Astrocyte (in vitro differentiated cells and primary cell): ENCODE results near the gene FBLN2. TPM values are rescaled to one million over a fixed set of nuclear protein-coding genes. Genes with fewer than 3 reads are reported as not detected.

Source experiments
- DNase-seq: peaks from one replicate; pipeline ENCODE4 v3.0.0-alpha.2; 2010; ENCODE audit warnings: low read depth
- FAIRE-seq: peaks from 2 replicates; lab custom pipeline; 2011; peaks lifted over from hg19 to GRCh38; lab: Jason Lieb, UNC
- H2AFZ ChIP-seq: 2 replicates; pipeline ENCODE4 v1.6.0; 2012; ENCODE audit warnings: low read depth, low read length, inconsistent platforms
- H3K27ac ChIP-seq: 2 replicates; pipeline ENCODE4 v1.5.1; 2011; ENCODE audit warnings: low read depth, low read length, inconsistent platforms
- H3K27me3 ChIP-seq: 2 replicates; pipeline ENCODE4 v1.6.0; 2011; ENCODE audit warnings: low read length, inconsistent platforms; ENCODE audit not compliant: insufficient read depth
- H3K36me3 ChIP-seq: 2 replicates; pipeline ENCODE4 v1.5.1; 2011; ENCODE audit warnings: low read length, inconsistent platforms; ENCODE audit not compliant: insufficient read depth
- H3K4me1 ChIP-seq: 2 replicates; pipeline ENCODE4 v1.5.1; 2011; ENCODE audit warnings: low read length, inconsistent platforms; ENCODE audit not compliant: insufficient read depth
- H3K4me2 ChIP-seq: 2 replicates; pipeline ENCODE4 v1.6.0; 2012; ENCODE audit warnings: low read length, inconsistent platforms
- H3K4me3 ChIP-seq: 2 replicates; pipeline ENCODE4 v1.5.1; 2011; ENCODE audit warnings: low read depth, mild to moderate bottlenecking, low read length, inconsistent platforms; ENCODE audit not compliant: insufficient read depth
- H3K79me2 ChIP-seq: 2 replicates; pipeline ENCODE4 v1.6.0; 2012; ENCODE audit warnings: mild to moderate bottlenecking, low read length, inconsistent platforms; ENCODE audit not compliant: insufficient read depth
- H3K9ac ChIP-seq: 2 replicates; pipeline ENCODE4 v1.6.0; 2012; ENCODE audit warnings: mild to moderate bottlenecking, low read length, inconsistent platforms
- H3K9me3 ChIP-seq: 2 replicates; pipeline ENCODE4 v1.5.1; 2012; ENCODE audit warnings: low read depth, mild to moderate bottlenecking, low read length, inconsistent platforms; ENCODE audit not compliant: insufficient read depth
- H4K20me1 ChIP-seq: 2 replicates; pipeline ENCODE4 v1.6.0; 2012; ENCODE audit warnings: low read length, inconsistent platforms; ENCODE audit not compliant: insufficient read depth
- H3K27ac Mint-ChIP-seq: one replicate; pipeline ENCODE4 v1.8.0; 2021; ENCODE audit warnings: mild to moderate bottlenecking, mixed read lengths; ENCODE audit not compliant: unreplicated experiment
- H3K27me3 Mint-ChIP-seq: one replicate; pipeline ENCODE4 v1.8.0; 2021; ENCODE audit warnings: low read depth, mixed read lengths; ENCODE audit not compliant: unreplicated experiment
- H3K36me3 Mint-ChIP-seq: one replicate; pipeline ENCODE4 v1.8.0; 2021; ENCODE audit warnings: low read depth, mixed read lengths; ENCODE audit not compliant: unreplicated experiment
- H3K4me1 Mint-ChIP-seq: one replicate; pipeline ENCODE4 v1.8.0; 2021; ENCODE audit warnings: low read depth, mixed read lengths; ENCODE audit not compliant: unreplicated experiment
- H3K4me3 Mint-ChIP-seq: one replicate; pipeline ENCODE4 v1.8.0; 2021; ENCODE audit warnings: mild to moderate bottlenecking, moderate library complexity, mixed read lengths; ENCODE audit not compliant: unreplicated experiment
- H3K9me3 Mint-ChIP-seq: one replicate; pipeline ENCODE4 v1.8.0; 2021; ENCODE audit warnings: mild to moderate bottlenecking, mixed read lengths; ENCODE audit not compliant: unreplicated experiment
- EZH2 ChIP-seq: IDR thresholded peaks from 2 replicates; pipeline ENCODE4 v1.6.1; 2012; ENCODE audit warnings: mild to moderate bottlenecking, low read length, inconsistent platforms; ENCODE audit not compliant: insufficient read depth
- total RNA-seq: library from RNA; stranded (reverse); gene quantifications from 2 replicates; pipeline ENCODE4 v1.2.1, GENCODE V29; 2021
- TF ChIP-seq, protein P1 (sequence below): IDR thresholded peaks from 2 replicates; pipeline ENCODE4 v1.5.1; 2011; ENCODE audit warnings: low read depth, mild to moderate bottlenecking, inconsistent platforms, low read length, moderate library complexity; ENCODE audit not compliant: insufficient read depth

FBLN2 gene
- total RNA-seq, 1 donor from 2014 or later = 36.6 TPM

DNA sequence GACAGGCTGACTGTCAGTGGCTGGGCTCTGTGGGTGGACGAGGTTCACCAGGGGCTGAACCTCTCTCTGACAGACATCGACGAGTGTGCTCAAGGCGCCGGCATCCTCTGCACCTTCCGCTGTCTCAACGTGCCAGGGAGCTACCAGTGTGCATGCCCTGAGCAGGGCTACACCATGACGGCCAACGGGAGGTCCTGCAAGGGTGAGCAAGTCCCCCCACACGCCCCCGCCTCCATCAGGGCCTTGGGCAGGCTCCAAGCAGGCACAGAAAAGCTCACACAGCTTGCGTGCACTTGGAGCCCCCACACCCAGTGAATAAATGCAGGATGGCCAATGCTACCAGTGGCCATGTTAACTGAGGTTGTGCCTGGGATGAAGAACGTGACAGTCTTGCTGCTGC lies 82.3 kb downstream of the FBLN2 start:
- Histone ChIP-seq H3K27me3 (no peaks in the 10 kb centered on the region), H3K27ac (no peak overlapping the region), H3K79me2 (no peaks in the 10 kb centered on the region), H3K4me1 (no peaks in the 10 kb centered on the region), H3K9me3 (no peaks in the 10 kb centered on the region), H3K4me2 (no peak overlapping the region), H3K4me3 (no peak overlapping the region), H3K9ac (no peak overlapping the region), H4K20me1 (no peaks in the 10 kb centered on the region), H2AFZ (no peak overlapping the region), H3K36me3 (no peaks in the 10 kb centered on the region)
- TF ChIP-seq, protein P1, sequence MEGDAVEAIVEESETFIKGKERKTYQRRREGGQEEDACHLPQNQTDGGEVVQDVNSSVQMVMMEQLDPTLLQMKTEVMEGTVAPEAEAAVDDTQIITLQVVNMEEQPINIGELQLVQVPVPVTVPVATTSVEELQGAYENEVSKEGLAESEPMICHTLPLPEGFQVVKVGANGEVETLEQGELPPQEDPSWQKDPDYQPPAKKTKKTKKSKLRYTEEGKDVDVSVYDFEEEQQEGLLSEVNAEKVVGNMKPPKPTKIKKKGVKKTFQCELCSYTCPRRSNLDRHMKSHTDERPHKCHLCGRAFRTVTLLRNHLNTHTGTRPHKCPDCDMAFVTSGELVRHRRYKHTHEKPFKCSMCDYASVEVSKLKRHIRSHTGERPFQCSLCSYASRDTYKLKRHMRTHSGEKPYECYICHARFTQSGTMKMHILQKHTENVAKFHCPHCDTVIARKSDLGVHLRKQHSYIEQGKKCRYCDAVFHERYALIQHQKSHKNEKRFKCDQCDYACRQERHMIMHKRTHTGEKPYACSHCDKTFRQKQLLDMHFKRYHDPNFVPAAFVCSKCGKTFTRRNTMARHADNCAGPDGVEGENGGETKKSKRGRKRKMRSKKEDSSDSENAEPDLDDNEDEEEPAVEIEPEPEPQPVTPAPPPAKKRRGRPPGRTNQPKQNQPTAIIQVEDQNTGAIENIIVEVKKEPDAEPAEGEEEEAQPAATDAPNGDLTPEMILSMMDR = no peak
- TF ChIP-seq EZH2 = no peak
- FAIRE-seq (no peak), DNase-seq (no peak)
- no peaks in the 10 kb centered on the region for H3K4me1 Mint-ChIP-seq
- H3K27me3 Mint-ChIP-seq = peaks cover 38% of the 10 kb centered on the region
- H3K36me3 Mint-ChIP-seq = peaks cover 12% of the 10 kb centered on the region
- H3K9me3 Mint-ChIP-seq = peaks cover 3% of the 10 kb centered on the region
- no peak overlapping the region for H3K27ac Mint-ChIP-seq
- no peak overlapping the region for H3K4me3 Mint-ChIP-seq

DNA sequence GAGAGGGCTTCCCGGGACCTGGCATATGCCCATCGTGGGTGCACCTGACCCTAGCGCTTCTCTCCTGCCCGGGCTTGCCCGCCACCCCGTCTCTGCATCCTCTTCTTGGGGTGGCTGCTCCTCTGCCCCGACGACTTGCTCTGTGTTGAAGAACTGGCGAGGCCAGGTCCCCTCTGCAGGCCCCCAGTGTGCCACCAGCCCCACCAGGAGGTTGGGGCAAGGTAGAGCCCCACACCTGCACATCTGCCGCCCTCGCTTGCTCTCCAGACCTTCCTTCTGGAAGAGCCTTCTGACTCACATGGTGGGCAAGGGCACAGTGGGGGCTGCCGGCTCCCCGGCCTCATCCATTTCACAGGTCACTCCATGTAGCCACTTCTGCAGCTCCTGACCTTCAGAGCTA lies 84.3 kb downstream of the FBLN2 start:
- H2AFZ ChIP-seq = no peak overlapping the region
- no peaks in the 10 kb centered on the region for H3K79me2 ChIP-seq
- DNase-seq = no peak
- H3K27ac ChIP-seq = no peak overlapping the region
- H3K36me3 Mint-ChIP-seq = peaks cover 12% of the 10 kb centered on the region
- H3K27me3 ChIP-seq = no peaks in the 10 kb centered on the region
- H3K4me3 ChIP-seq = no peak overlapping the region
- H3K36me3 ChIP-seq = no peaks in the 10 kb centered on the region
- no peak overlapping the region for H3K4me3 Mint-ChIP-seq
- no peaks in the 10 kb centered on the region for H3K9me3 ChIP-seq
- H3K27me3 Mint-ChIP-seq = peaks cover 45% of the 10 kb centered on the region
- TF ChIP-seq, protein P1 = no peak
- no peak for TF ChIP-seq EZH2
- no peaks in the 10 kb centered on the region for H4K20me1 ChIP-seq
- no peaks in the 10 kb centered on the region for H3K4me1 Mint-ChIP-seq
- H3K4me1 ChIP-seq = no peaks in the 10 kb centered on the region
- no peak for FAIRE-seq
- peaks cover 3% of the 10 kb centered on the region for H3K9me3 Mint-ChIP-seq
- H3K27ac Mint-ChIP-seq = no peak overlapping the region
- no peak overlapping the region for H3K4me2 ChIP-seq
- no peak overlapping the region for H3K9ac ChIP-seq

DNA sequence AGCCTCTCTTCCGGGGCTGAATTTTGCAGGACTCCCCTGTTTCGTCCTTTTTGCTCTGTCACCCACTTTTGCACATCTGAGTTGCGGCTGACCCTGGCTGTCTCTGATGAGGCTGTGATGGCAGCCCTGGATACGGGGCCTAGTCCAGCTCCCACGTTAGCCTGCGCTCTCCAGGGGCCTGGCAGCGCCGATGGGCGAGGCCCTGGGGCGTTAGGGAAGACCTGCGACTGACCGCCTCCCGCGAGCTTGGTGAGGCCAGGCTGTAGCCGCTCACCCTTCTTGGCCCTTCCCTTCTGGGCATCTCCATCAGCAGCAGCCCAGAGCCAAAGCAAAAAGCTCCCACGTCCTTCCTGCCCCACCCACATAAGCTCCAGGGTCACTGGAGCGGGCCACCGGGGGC lies 85.2 kb downstream of the FBLN2 start:
- H3K36me3 Mint-ChIP-seq = peaks cover 12% of the 10 kb centered on the region
- Histone ChIP-seq H2AFZ (no peak overlapping the region), H3K27me3 (peaks cover 3% of the 10 kb centered on the region), H3K79me2 (no peaks in the 10 kb centered on the region), H3K36me3 (no peaks in the 10 kb centered on the region), H3K9me3 (no peaks in the 10 kb centered on the region), H3K4me2 (no peak overlapping the region), H3K4me1 (no peaks in the 10 kb centered on the region), H3K9ac (no peak overlapping the region), H3K4me3 (no peak overlapping the region), H3K27ac (no peak overlapping the region), H4K20me1 (no peaks in the 10 kb centered on the region)
- TF ChIP-seq, protein P1 = no peak
- no peak for TF ChIP-seq EZH2
- no peaks in the 10 kb centered on the region for H3K4me1 Mint-ChIP-seq
- FAIRE-seq (no peak), DNase-seq (no peak)
- H3K27ac Mint-ChIP-seq = no peak overlapping the region
- peaks cover 3% of the 10 kb centered on the region for H3K9me3 Mint-ChIP-seq
- peaks cover 48% of the 10 kb centered on the region for H3K27me3 Mint-ChIP-seq
- no peak overlapping the region for H3K4me3 Mint-ChIP-seq
